GM12878 (cell line): ENCODE results near the gene FXYD1. TPM values are rescaled to one million over a fixed set of nuclear protein-coding genes. Genes with fewer than 3 reads are reported as not detected.

Experiments
- ATAC-seq: fragments of 200-7000 bp; cut with Tn5 transposase; 3 replicates; pipeline ENCODE4 v1.9.1; 2020; ENCODE audit warnings: mild to moderate bottlenecking, moderate library complexity
- BruUV-seq: library from RNA; stranded (reverse); fragments of 400-500 nt; replicated peaks from 2 replicates; lab custom pipeline; 2021; lab: Mats Ljungman, UMichigan
- CTCF ChIA-PET: fragments of 300-600 bp; sonication (Branson Sonifier 250); formaldehyde crosslinking; extraction: SDS; loops from one replicate; lab custom pipeline; 2021; ENCODE audit warnings: inconsistent platforms; lab: Yijun Ruan, JAX
- POLR2A ChIA-PET: fragments of 350-600 bp; formaldehyde crosslinking; extraction: SDS; loops from one replicate; lab custom pipeline; 2021; ENCODE audit warnings: inconsistent platforms; lab: Charles Lee
- RAD21 ChIA-PET: fragments of 300-600 bp; sonication (Branson Sonifier 250); formaldehyde crosslinking; loops from one replicate; lab custom pipeline; 2023; ENCODE audit warnings: antibody characterized with exemption; ENCODE audit not compliant: unreplicated experiment; lab: Charles Lee
- SMC1A ChIA-PET: fragments of 300-600 bp; sonication (Branson Sonifier 250); formaldehyde crosslinking; loops from one replicate; lab custom pipeline; 2023; ENCODE audit not compliant: unreplicated experiment, uncharacterized antibody; lab: Charles Lee
- DNase-seq: peaks from one replicate; pipeline ENCODE4 v3.0.0-alpha.2; 2011; ENCODE audit warnings: low read depth, low spot score
- FAIRE-seq: peaks from 3 replicates; lab custom pipeline; 2011; peaks lifted over from hg19 to GRCh38; lab: Jason Lieb, UNC
- H2AFZ ChIP-seq: 2 replicates; pipeline ENCODE4 v1.6.0; 2011; ENCODE audit warnings: low read depth, low read length, control low read depth; ENCODE audit not compliant: control insufficient read depth
- H3K27ac ChIP-seq: 2 replicates; pipeline ENCODE4 v1.5.1; 2011; ENCODE audit warnings: control low read depth; ENCODE audit not compliant: control insufficient read depth, insufficient read depth
- H3K27me3 ChIP-seq, 2 experiments: replicated peaks in 1 of 2; 2 replicates each; pipeline versions ENCODE4 v1.6.0 to v1.6.1; 2011; ENCODE audit warnings: low read length in 1 of 2; ENCODE audit not compliant: control insufficient read depth in 2 of 2, insufficient read depth in 2 of 2
- H3K36me3 ChIP-seq, 2 experiments: 2 replicates each; pipeline ENCODE4 v1.5.1; 2011; ENCODE audit warnings: low read length in 1 of 2; ENCODE audit not compliant: control insufficient read depth in 2 of 2, insufficient read depth in 2 of 2
- H3K4me1 ChIP-seq: 2 replicates; pipeline ENCODE4 v1.6.1; 2011; ENCODE audit warnings: mild to moderate bottlenecking, low read length, moderate library complexity, mixed read lengths; ENCODE audit not compliant: control insufficient read depth, insufficient read depth
- H3K4me2 ChIP-seq: 2 replicates; pipeline ENCODE4 v1.6.0; 2011; ENCODE audit warnings: control low read depth; ENCODE audit not compliant: control insufficient read depth, insufficient read depth
- H3K4me3 ChIP-seq: fragments of 200-600 bp; sonication (generic); 2 replicates; pipeline ENCODE4 v1.5.1; 2016
- H3K79me2 ChIP-seq: 2 replicates; pipeline ENCODE4 v1.6.0; 2011; ENCODE audit warnings: low read length; ENCODE audit not compliant: control insufficient read depth, insufficient read depth
- H3K9ac ChIP-seq: 2 replicates; pipeline ENCODE4 v1.8.0; 2011; ENCODE audit warnings: low read length, control low read depth, mixed read lengths; ENCODE audit not compliant: control insufficient read depth, insufficient read depth
- H3K9me3 ChIP-seq: replicated peaks from 3 replicates; pipeline ENCODE4 v1.5.1; 2011; ENCODE audit warnings: mild to moderate bottlenecking, low read length; ENCODE audit not compliant: control insufficient read depth, insufficient read depth
- H4K20me1 ChIP-seq: 2 replicates; pipeline ENCODE4 v1.6.0; 2011; ENCODE audit not compliant: control insufficient read depth, insufficient read depth
- ASH2L ChIP-seq: fragments of 300-600, 200-600 bp; sonication (generic); IDR thresholded peaks from 2 replicates; pipeline ENCODE4 v1.6.1; 2017; ENCODE audit warnings: low read depth, mild to moderate bottlenecking, borderline replicate concordance
- BCL11A ChIP-seq: IDR thresholded peaks from 2 replicates; pipeline ENCODE4 v1.6.1; 2011; ENCODE audit warnings: low read depth, low read length
- CHD2 ChIP-seq: IDR thresholded peaks from 2 replicates; pipeline ENCODE4 v1.6.1; 2011; ENCODE audit warnings: low read depth, low read length, improper control_type of control experiment, borderline replicate concordance
- PML ChIP-seq: IDR thresholded peaks from 2 replicates; pipeline ENCODE4 v1.6.1; 2012; ENCODE audit warnings: low read length, inconsistent platforms
- SIX5 ChIP-seq: IDR thresholded peaks from 2 replicates; pipeline ENCODE4 v1.6.1; 2011; ENCODE audit warnings: mild to moderate bottlenecking, low read depth, low read length, moderate library complexity; ENCODE audit not compliant: severe bottlenecking
- SMAD1 ChIP-seq: fragments of 450-650 bp; IDR thresholded peaks from 2 replicates; pipeline ENCODE4 v1.6.1; 2018; ENCODE audit warnings: mild to moderate bottlenecking, low read depth; ENCODE audit not compliant: partially characterized antibody
- SRF ChIP-seq, 2 experiments: IDR thresholded peaks; 2 replicates each; pipeline ENCODE4 v1.6.1; 2011; ENCODE audit warnings: low read depth in 2 of 2, low read length in 2 of 2, mild to moderate bottlenecking in 1 of 2, moderate library complexity in 1 of 2
- TCF12 ChIP-seq: IDR thresholded peaks from 2 replicates; pipeline ENCODE4 v1.6.1; 2011; ENCODE audit warnings: low read depth, mild to moderate bottlenecking, low read length
- WGBS: methylation state at CpG from one replicate; pipeline ENCODE4 v1.1.6; 2016; ENCODE audit warnings: low lambda C conversion rate; ENCODE audit not compliant: insufficient replicate concordance, insufficient coverage; ENCODE audit errors: missing lambda C conversion rate; 5-methylcytosine and 5-hydroxymethylcytosine counted together
- in situ Hi-C: fragments of 300-500 bp; cut with MboI; formaldehyde crosslinking; loops from 9 replicates; pipeline ENCODE4 v1.14.3; 2018; ENCODE audit warnings: mixed read lengths
- intact Hi-C: fragments of 100-400 bp; cut with micrococcal nuclease; formaldehyde crosslinking; loops from one replicate; pipeline ENCODE4 v1.14.2; 2022; ENCODE audit not compliant: unreplicated experiment
- polyA plus RNA-seq, 11 experiments: library from polyadenylated mRNA; depleted of rRNA in 4 of 11; unstranded in 6 of 11; stranded (reverse) in 5 of 11; fragments of >200 nt; fragmentation: Nextera tagmentation in 4 of 11; fragmentation: Illumina TruSeq in 1 of 11; extraction: Ambion mirVana in 4 of 11; extraction: Trizol in 1 of 11; gene quantifications; 1 replicate in 1 of 11; 2 replicates in 10 of 11; pipeline versions ENCODE4 v1.2.1 to v1.2.3, GENCODE V29; 2011 to 2016; ENCODE audit warnings: inconsistent platforms in 2 of 11, missing spikeins in 2 of 11, low read depth in 1 of 11
- total RNA-seq, 4 experiments: library from RNA; depleted of rRNA in 3 of 4; stranded (reverse); fragments of >200 nt in 3 of 4; fragmentation: Illumina TruSeq in 1 of 4; extraction: Trizol in 1 of 4; gene quantifications; 2 replicates each; pipeline versions ENCODE4 v1.2.1 to v1.2.3, GENCODE V29; 2013 to 2021
- TF ChIP-seq, protein P1 (sequence below): IDR thresholded peaks from 2 replicates; pipeline ENCODE4 v1.6.1; 2011; ENCODE audit warnings: borderline replicate concordance, low read depth, mild to moderate bottlenecking, moderate library complexity, low read length; ENCODE audit not compliant: insufficient read depth, poor library complexity, severe bottlenecking
- TF ChIP-seq, protein P2 (sequence below): fragments of 450-650 bp; IDR thresholded peaks from 2 replicates; pipeline ENCODE4 v1.6.1; 2016; ENCODE audit warnings: mild to moderate bottlenecking
- TF ChIP-seq, protein P3 (sequence below): IDR thresholded peaks from 2 replicates; pipeline ENCODE4 v1.6.1; 2012; ENCODE audit warnings: low read depth, low read length, improper control_type of control experiment

FXYD1 gene
- total and polyA plus RNA-seq, 10 of the 15 experiments (the other 5 are each of a cell fraction or from before 2014, with no cell fraction given): 0.34 to 1.2 (median 0.49) TPM; not detected in 4

DNA sequence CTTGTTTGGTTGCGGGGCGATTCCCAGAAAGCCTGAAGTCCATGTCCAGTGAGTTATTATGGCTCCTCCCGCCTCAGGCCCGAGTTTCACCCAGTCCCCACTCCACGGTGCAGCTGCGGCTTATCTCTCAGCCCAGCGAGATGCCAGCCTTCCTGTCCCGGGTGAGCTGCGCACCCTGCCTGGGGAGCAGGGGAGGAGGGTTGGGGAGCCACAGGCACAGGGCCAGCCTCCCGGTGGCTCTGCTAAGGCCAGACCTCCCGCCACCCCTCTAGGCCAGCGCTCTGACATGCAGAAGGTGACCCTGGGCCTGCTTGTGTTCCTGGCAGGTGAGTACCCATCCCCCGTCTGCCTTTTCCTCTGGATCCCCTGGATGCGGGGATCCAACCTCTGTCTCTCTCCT lies 19.5 kb upstream of the FXYD1 start:
- intact Hi-C loops (no loop called here), in situ Hi-C loops (no loop called here)
- no TSS peak for BruUV-seq
- H4K20me1 ChIP-seq: no peaks in the 10 kb centered on the region
- H3K27ac ChIP-seq: no peak overlapping the region
- no peak overlapping the region for H3K4me2 ChIP-seq
- H3K4me1 ChIP-seq: peaks cover 9% of the 10 kb centered on the region
- H3K27me3 ChIP-seq: no peaks in the 10 kb centered on the region
- no peaks in the 10 kb centered on the region for H3K9me3 ChIP-seq
- POLR2A ChIA-PET: no interaction called here
- no peak overlapping the region for H3K4me3 ChIP-seq
- SMC1A ChIA-PET: interaction anchor here (3.6 kb wide), 1 partner anchor 22 kb away, joined by 10 read pairs; no protein-coding TSS in a partner anchor
- RAD21 ChIA-PET: interaction anchor here (0.5 to 1.6 kb wide), 2 partner anchors 11 to 17 kb away, joined by 3 to 6 read pairs; no protein-coding TSS in a partner anchor
- no peak for ATAC-seq
- no peak overlapping the region for H2AFZ ChIP-seq
- TF ChIP-seq BCL11A: no peak
- 37% methylated on average over 13 of the region's 14 CpGs for WGBS
- H3K36me3 ChIP-seq: no peaks in the 10 kb centered on the region
- CTCF ChIA-PET: interaction anchor here (6.4 kb wide), 2 partner anchors 17 to 23 kb away, joined by 34 to 75 read pairs; partner anchors contain the start of genes FXYD7 and LGI4
- FAIRE-seq: no peak
- no peaks in the 10 kb centered on the region for H3K79me2 ChIP-seq
- H3K9ac ChIP-seq: no peak overlapping the region
- no peak for DNase-seq

DNA sequence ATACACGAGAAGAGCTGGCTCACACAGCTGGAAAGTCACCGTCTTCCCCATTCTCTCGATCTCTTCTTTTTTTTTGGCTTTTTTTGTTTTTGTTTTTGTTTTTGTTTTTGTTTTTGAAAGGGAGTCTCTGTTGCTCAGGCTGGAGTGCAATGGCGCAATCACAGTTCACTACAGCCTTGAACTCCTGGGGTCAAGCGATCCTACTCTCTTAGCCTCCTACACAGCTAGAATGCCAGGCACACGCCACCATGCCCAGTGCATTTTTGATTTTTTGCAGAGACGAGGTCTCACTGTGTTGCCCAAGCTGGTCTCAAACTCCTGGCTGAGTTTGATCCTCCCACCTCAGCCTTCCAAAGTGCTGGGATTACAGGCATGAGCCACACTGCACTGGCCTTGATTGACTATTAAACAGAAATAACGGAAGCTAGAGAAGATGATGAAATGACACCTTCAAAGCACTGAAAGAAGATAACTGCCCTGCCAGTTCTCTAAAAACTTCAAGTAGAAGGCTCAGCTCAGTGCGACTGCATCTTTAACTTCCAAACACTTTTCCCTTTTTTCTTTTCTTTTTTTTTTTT lies 19.0 kb upstream of the FXYD1 start:
- peaks cover 14% of the 10 kb centered on the region for H3K4me1 ChIP-seq
- CTCF ChIA-PET: interaction anchor here (6.4 kb wide), 2 partner anchors 16 to 22 kb away, joined by 34 to 75 read pairs; partner anchors contain the start of genes FXYD7 and LGI4
- H3K27ac ChIP-seq: no peak overlapping the region
- no peak overlapping the region for H3K4me2 ChIP-seq
- no peak overlapping the region for H3K9ac ChIP-seq
- H3K9me3 ChIP-seq: no peaks in the 10 kb centered on the region
- no peaks in the 10 kb centered on the region for H3K79me2 ChIP-seq
- POLR2A ChIA-PET: no interaction called here
- DNase-seq (no peak), ATAC-seq (no peak), FAIRE-seq (no peak)
- 61% methylated on average over 9 of the region's 9 CpGs for WGBS
- in situ Hi-C loops (no loop called here), intact Hi-C loops (no loop called here)
- RAD21 ChIA-PET: interaction anchor here (1.6 kb wide), 1 partner anchor 16 kb away, joined by 6 read pairs; no protein-coding TSS in a partner anchor
- no peaks in the 10 kb centered on the region for H3K27me3 ChIP-seq
- no peaks in the 10 kb centered on the region for H3K36me3 ChIP-seq
- no peak overlapping the region for H2AFZ ChIP-seq
- no peak overlapping the region for H3K4me3 ChIP-seq
- no peaks in the 10 kb centered on the region for H4K20me1 ChIP-seq
- BruUV-seq: no TSS peak
- SMC1A ChIA-PET: no interaction called here
- no peak for TF ChIP-seq SMAD1
- no peak for TF ChIP-seq BCL11A
- TF ChIP-seq PML: no peak
- TF ChIP-seq, protein P1, sequence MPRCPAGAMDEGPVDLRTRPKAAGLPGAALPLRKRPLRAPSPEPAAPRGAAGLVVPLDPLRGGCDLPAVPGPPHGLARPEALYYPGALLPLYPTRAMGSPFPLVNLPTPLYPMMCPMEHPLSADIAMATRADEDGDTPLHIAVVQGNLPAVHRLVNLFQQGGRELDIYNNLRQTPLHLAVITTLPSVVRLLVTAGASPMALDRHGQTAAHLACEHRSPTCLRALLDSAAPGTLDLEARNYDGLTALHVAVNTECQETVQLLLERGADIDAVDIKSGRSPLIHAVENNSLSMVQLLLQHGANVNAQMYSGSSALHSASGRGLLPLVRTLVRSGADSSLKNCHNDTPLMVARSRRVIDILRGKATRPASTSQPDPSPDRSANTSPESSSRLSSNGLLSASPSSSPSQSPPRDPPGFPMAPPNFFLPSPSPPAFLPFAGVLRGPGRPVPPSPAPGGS: no peak
- TF ChIP-seq, protein P2, sequence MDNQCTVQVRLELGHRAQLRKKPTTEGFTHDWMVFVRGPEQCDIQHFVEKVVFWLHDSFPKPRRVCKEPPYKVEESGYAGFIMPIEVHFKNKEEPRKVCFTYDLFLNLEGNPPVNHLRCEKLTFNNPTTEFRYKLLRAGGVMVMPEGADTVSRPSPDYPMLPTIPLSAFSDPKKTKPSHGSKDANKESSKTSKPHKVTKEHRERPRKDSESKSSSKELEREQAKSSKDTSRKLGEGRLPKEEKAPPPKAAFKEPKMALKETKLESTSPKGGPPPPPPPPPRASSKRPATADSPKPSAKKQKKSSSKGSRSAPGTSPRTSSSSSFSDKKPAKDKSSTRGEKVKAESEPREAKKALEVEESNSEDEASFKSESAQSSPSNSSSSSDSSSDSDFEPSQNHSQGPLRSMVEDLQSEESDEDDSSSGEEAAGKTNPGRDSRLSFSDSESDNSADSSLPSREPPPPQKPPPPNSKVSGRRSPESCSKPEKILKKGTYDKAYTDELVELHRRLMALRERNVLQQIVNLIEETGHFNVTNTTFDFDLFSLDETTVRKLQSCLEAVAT: no peak
- no peak for TF ChIP-seq SIX5
- TF ChIP-seq, protein P3, sequence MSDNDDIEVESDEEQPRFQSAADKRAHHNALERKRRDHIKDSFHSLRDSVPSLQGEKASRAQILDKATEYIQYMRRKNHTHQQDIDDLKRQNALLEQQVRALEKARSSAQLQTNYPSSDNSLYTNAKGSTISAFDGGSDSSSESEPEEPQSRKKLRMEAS: no peak
- no peak for TF ChIP-seq TCF12
- no peak for TF ChIP-seq SRF (IDR thresholded peaks at IDR 0.05; ENCODE audit: low read depth in 2 of 2, low read length in 2 of 2)
- TF ChIP-seq CHD2: no peak
- no peak for TF ChIP-seq ASH2L
